GM12872 (cell line): Measurements from ENCODE around the gene KCNQ1OT1.

Experiments
- CTCF ChIP-seq: IDR thresholded peaks from 3 replicates; pipeline ENCODE4 v1.5.1; 2011; ENCODE audit warnings: low read depth, mild to moderate bottlenecking, low read length, moderate library complexity; ENCODE audit not compliant: insufficient read depth

The KCNQ1OT1 gene

GRCh38 chr11:2701898-2702434 lies 2.2 kb upstream of the KCNQ1OT1 start:
- TF ChIP-seq CTCF, result no peak

GRCh38 chr11:2701230-2701629 lies 1.4 kb upstream of the KCNQ1OT1 start:
- no peak for TF ChIP-seq CTCF

DNA sequence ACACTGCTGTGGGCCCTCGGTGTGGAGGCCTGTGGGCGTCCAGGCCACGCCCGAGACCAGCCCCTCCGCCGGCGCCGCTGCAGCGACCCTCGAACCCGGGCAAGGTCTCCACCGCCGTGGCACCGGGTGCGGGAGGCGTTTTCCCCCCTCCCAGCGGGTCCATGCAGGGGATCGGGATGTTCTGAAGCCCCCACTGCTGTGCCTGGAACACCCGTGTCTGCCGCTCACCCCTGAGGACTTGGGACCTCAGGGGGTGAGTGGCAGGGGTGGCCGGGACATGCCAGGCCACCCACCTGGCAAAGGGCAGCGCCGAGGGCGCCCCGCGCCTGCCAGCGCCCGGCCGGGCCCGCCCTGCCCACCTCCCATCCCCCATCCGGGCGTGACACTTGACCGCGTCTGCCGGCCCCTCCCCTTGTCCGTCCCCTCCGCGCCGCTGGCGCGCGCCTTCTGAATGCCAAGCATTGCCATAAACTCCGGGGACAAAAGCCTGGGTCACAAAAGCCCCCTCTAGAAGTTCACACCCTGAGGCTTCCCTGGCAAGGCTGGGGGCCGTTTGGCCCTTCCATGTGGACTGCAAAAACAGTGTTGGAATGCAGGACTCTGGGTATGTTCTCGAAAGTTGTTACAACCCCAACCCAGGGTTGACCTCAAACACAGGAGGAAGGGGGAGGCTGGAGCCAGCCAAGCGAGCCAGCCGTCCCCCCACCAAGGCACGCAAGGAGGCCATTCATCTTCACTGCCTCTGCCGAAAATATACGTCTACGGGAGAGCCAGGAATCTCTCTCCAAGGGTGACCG lies 819 bp upstream of the KCNQ1OT1 start:
- TF ChIP-seq CTCF, result no peak

DNA sequence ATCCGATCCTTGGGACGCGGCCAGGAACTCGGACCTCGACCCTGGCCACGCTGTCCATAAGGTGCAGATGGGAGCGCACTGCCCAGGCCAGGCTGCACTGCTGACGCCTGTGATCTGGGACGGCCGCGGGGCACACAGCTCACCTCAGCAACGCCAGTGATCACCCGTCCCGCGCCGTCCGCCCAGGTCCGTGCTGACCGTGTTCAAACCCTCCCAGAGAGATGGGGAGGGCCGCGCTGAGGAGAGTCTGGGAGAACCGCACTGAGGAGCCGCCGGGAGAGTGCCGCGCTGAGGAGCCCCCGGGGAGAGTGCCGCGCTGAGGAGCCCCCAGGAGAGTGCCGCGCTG lies 636 bp downstream of the KCNQ1OT1 start:
- no peak for TF ChIP-seq CTCF

- 0 out of 3 replicates have a peak, but pooled peaks have one; percentile 7 for TF ChIP-seq CTCF
Measured at GRCh38 chr11:2698386-2699184, 1.2 kb downstream of the KCNQ1OT1 start.

DNA sequence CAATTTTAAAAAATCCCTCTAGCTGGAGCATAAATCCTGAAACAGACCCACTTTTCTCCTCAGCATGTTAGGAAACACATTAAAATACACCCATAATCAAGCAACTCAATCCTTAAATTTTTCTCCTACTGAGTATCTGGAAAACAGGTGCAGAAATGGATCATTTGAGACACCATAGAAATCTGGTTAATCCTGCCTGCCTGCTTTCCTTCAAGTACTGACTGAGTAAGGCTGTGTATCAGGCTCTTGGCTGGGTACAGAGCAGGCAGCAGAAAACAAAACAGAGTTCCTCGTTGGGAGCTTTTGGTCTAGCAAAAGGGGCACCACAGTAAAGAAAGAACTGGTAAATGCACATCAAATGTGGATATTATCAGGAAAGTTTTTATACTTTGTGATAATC lies 1.9 kb downstream of the KCNQ1OT1 start:
- TF ChIP-seq CTCF, result no peak

GRCh38 chr11:2696455-2696854 lies 3.3 kb downstream of the KCNQ1OT1 start:
- no peak for TF ChIP-seq CTCF
